ENCODE data around the gene PRKCA. TPM values are rescaled to one million over a fixed set of nuclear protein-coding genes. Genes with fewer than 3 reads are reported as not detected.

PRKCA gene
- total RNA-seq, 3 donors from 2014 or later, result 42.3 to 77.7 (median 56.3) TPM

- no peaks in the 10 kb centered on the region for H3K9me3 ChIP-seq
- H3K4me1 ChIP-seq (ENCODE audit: low read depth), result no peaks in the 10 kb centered on the region
- no peak overlapping the region for H3K4me3 ChIP-seq
- DNase-seq (no peak), ATAC-seq (no peak)
- intact Hi-C loops (cut with DNase I, micrococcal nuclease), result no loop called here
- no peaks in the 10 kb centered on the region for H3K36me3 ChIP-seq (ENCODE audit: low read depth)
- TF ChIP-seq CTCF (IDR thresholded peaks at IDR 0.05), result no peak
Observed at GRCh38 chr17:66527335-66527734, 224.9 kb downstream of the PRKCA start.

- no peak overlapping the region for H3K4me3 ChIP-seq
- no peak for ATAC-seq
- no peaks in the 10 kb centered on the region for H3K4me1 ChIP-seq (ENCODE audit: low read depth)
- no peak for TF ChIP-seq CTCF (IDR thresholded peaks at IDR 0.05)
- intact Hi-C loops (cut with DNase I, micrococcal nuclease), result no loop called here
- H3K36me3 ChIP-seq (ENCODE audit: low read depth), result no peaks in the 10 kb centered on the region
- H3K9me3 ChIP-seq, result no peaks in the 10 kb centered on the region
- no peak for DNase-seq
Observed at GRCh38 chr17:66531851-66532295, 229.5 kb downstream of the PRKCA start.

GRCh38 chr17:66533572-66533971, 231.2 kb downstream of the PRKCA start:
- Histone ChIP-seq H3K36me3 (ENCODE audit: low read depth) (no peaks in the 10 kb centered on the region), H3K4me1 (ENCODE audit: low read depth) (no peaks in the 10 kb centered on the region), H3K9me3 (no peaks in the 10 kb centered on the region), H3K4me3 (no peak overlapping the region)
- intact Hi-C loops (cut with DNase I, micrococcal nuclease), result no loop called here
- DNase-seq (no peak), ATAC-seq (no peak)
- TF ChIP-seq CTCF (IDR thresholded peaks at IDR 0.05), result no peak

- ATAC-seq (no peak), DNase-seq (no peak)
- Histone ChIP-seq H3K9me3 (no peaks in the 10 kb centered on the region), H3K4me3 (no peak overlapping the region), H3K4me1 (ENCODE audit: low read depth) (no peaks in the 10 kb centered on the region), H3K36me3 (ENCODE audit: low read depth) (no peaks in the 10 kb centered on the region)
- intact Hi-C loops (cut with DNase I, micrococcal nuclease), result no loop called here
- TF ChIP-seq CTCF (IDR thresholded peaks at IDR 0.05), result no peak
Observed at GRCh38 chr17:66533986-66534385, 231.6 kb downstream of the PRKCA start.

GRCh38 chr17:66535611-66536010, 233.2 kb downstream of the PRKCA start:
- no peak for TF ChIP-seq CTCF (IDR thresholded peaks at IDR 0.05)
- no peaks in the 10 kb centered on the region for H3K9me3 ChIP-seq
- H3K4me1 ChIP-seq (ENCODE audit: low read depth), result no peaks in the 10 kb centered on the region
- no peaks in the 10 kb centered on the region for H3K36me3 ChIP-seq (ENCODE audit: low read depth)
- no peak overlapping the region for H3K4me3 ChIP-seq
- ATAC-seq (no peak), DNase-seq (no peak)
- intact Hi-C loops (cut with DNase I, micrococcal nuclease), result no loop called here

- Histone ChIP-seq H3K4me1 (ENCODE audit: low read depth) (peaks cover 14% of the 10 kb centered on the region), H3K9me3 (no peaks in the 10 kb centered on the region), H3K4me3 (no peak overlapping the region), H3K36me3 (ENCODE audit: low read depth) (no peaks in the 10 kb centered on the region)
- no peak for DNase-seq
- ATAC-seq, result no peak
- no peak for TF ChIP-seq CTCF (IDR thresholded peaks at IDR 0.05)
- intact Hi-C loops (cut with DNase I, micrococcal nuclease), result no loop called here
Observed at GRCh38 chr17:66537502-66537901, 235.1 kb downstream of the PRKCA start.
